HepG2 (cell line): ENCODE data around the gene BRD2. TPM values are rescaled to one million over a fixed set of nuclear protein-coding genes. Genes with fewer than 3 reads are reported as not detected.

Source experiments
- CCDC6 ChIP-seq: sonication (generic); formaldehyde crosslinking; IDR thresholded peaks from 2 replicates; pipeline ENCODE4 v1.8.1; 2022; ENCODE audit warnings: mild to moderate bottlenecking, missing genetic modification reagents, moderate library complexity
- ETV5 ChIP-seq: IDR thresholded peaks from 2 replicates; pipeline ENCODE4 v1.6.1; 2018; ENCODE audit warnings: missing biosample characterization, missing genetic modification reagents, inconsistent platforms, borderline replicate concordance
- FOSL1 ChIP-seq: sonication (generic); formaldehyde crosslinking; IDR thresholded peaks from 2 replicates; pipeline ENCODE4 v1.9.0; 2021; ENCODE audit warnings: missing genetic modification reagents, borderline replicate concordance
- FOSL2 ChIP-seq: sonication (generic); formaldehyde crosslinking; IDR thresholded peaks from 2 replicates; pipeline ENCODE4 v1.4.0; 2020; ENCODE audit warnings: missing genetic modification reagents
- GTF3A ChIP-seq: sonication (generic); formaldehyde crosslinking; conservative IDR thresholded peaks from 2 replicates; pipeline ENCODE4 v1.4.0; 2020; ENCODE audit warnings: mild to moderate bottlenecking, missing genetic modification reagents
- PTBP1 ChIP-seq: fragments of 200-400 bp; formaldehyde crosslinking; IDR thresholded peaks from 2 replicates; pipeline ENCODE4 v1.6.1; 2018; ENCODE audit warnings: low read length, low read depth; ENCODE audit not compliant: poor library complexity, severe bottlenecking
- REPIN1 ChIP-seq: sonication (generic); formaldehyde crosslinking; IDR thresholded peaks from 2 replicates; pipeline ENCODE4 v1.8.0; 2022; ENCODE audit warnings: missing genetic modification reagents, low read depth, mild to moderate bottlenecking, borderline replicate concordance
- TGIF2 ChIP-seq: IDR thresholded peaks from 2 replicates; pipeline ENCODE4 v1.6.1; 2016; ENCODE audit warnings: control low read depth, missing compliant biosample characterization
- THAP11 ChIP-seq: IDR thresholded peaks from 2 replicates; pipeline ENCODE4 v1.6.1; 2016; ENCODE audit warnings: missing biosample characterization, missing genetic modification reagents
- THRA ChIP-seq: sonication (generic); formaldehyde crosslinking; IDR thresholded peaks from 2 replicates; pipeline ENCODE4 v1.4.0; 2020; ENCODE audit warnings: missing genetic modification reagents, borderline replicate concordance
- TSC22D2 ChIP-seq: sonication (generic); formaldehyde crosslinking; IDR thresholded peaks from 2 replicates; pipeline ENCODE4 v1.5.1; 2020; ENCODE audit warnings: missing genetic modification reagents, mild to moderate bottlenecking, borderline replicate concordance
- ZNF367 ChIP-seq: sonication (generic); formaldehyde crosslinking; IDR thresholded peaks from 2 replicates; pipeline ENCODE4 v1.4.0; 2020; ENCODE audit warnings: missing genetic modification reagents, borderline replicate concordance
- ZNF556 ChIP-seq: sonication (generic); formaldehyde crosslinking; IDR thresholded peaks from 2 replicates; pipeline ENCODE4 v1.4.0; 2020; ENCODE audit warnings: mild to moderate bottlenecking, missing genetic modification reagents, borderline replicate concordance
- ZNF557 ChIP-seq: sonication (generic); formaldehyde crosslinking; IDR thresholded peaks from 2 replicates; pipeline ENCODE4 v1.4.0; 2020; ENCODE audit warnings: missing genetic modification reagents
- ZNF678 ChIP-seq: sonication (generic); formaldehyde crosslinking; IDR thresholded peaks from 2 replicates; pipeline ENCODE4 v1.4.0; 2020; ENCODE audit warnings: mild to moderate bottlenecking, missing genetic modification reagents
- ZNF773 ChIP-seq: sonication (generic); formaldehyde crosslinking; IDR thresholded peaks from 2 replicates; pipeline ENCODE4 v1.4.0; 2020; ENCODE audit warnings: missing genetic modification reagents, borderline replicate concordance
- ZNF781 ChIP-seq: sonication (generic); formaldehyde crosslinking; IDR thresholded peaks from 2 replicates; pipeline ENCODE4 v1.5.1; 2020; ENCODE audit warnings: borderline replicate concordance, mild to moderate bottlenecking, missing genetic modification reagents; ENCODE audit errors: not compliant biosample characterization
- ZNF879 ChIP-seq: sonication (generic); formaldehyde crosslinking; IDR thresholded peaks from 2 replicates; pipeline ENCODE4 v1.8.1; 2023; ENCODE audit warnings: missing genetic modification reagents
- polyA plus RNA-seq, 8 experiments: library from polyadenylated mRNA; depleted of rRNA in 3 of 8; stranded (reverse) in 7 of 8; unstranded in 1 of 8; fragments of >200 nt; fragmentation: Illumina TruSeq in 4 of 8; extraction: Trizol in 4 of 8; gene quantifications; 2 replicates each; pipeline versions ENCODE4 v1.2.1 to v1.2.3, GENCODE V29; 2011 to 2016; ENCODE audit warnings: low read depth in 4 of 8, missing spikeins in 1 of 8, mixed read lengths in 1 of 8; ENCODE audit not compliant: insufficient read depth in 1 of 8
- total RNA-seq, 5 experiments: library from RNA; depleted of rRNA; stranded (reverse); fragments of >200 nt; fragmentation: Illumina TruSeq; extraction: Trizol; gene quantifications; 2 replicates each; pipeline ENCODE4 v1.2.3, GENCODE V29; 2016; ENCODE audit warnings: low read depth in 1 of 5
- TF ChIP-seq, protein P1 (sequence below): sonication (generic); formaldehyde crosslinking; IDR thresholded peaks from 2 replicates; pipeline ENCODE4 v1.5.1; 2020; ENCODE audit warnings: mild to moderate bottlenecking, missing genetic modification reagents, moderate library complexity
- TF ChIP-seq, protein P2 (sequence below): sonication (generic); formaldehyde crosslinking; IDR thresholded peaks from 2 replicates; pipeline ENCODE4 v1.8.1; 2023; ENCODE audit warnings: mild to moderate bottlenecking, moderate library complexity, missing genetic modification reagents

BRD2 gene
- total and polyA plus RNA-seq, 2 of the 13 experiments (the other 11 are each of a cell fraction or from before 2014, with no cell fraction given): 143 to 202 TPM

DNA sequence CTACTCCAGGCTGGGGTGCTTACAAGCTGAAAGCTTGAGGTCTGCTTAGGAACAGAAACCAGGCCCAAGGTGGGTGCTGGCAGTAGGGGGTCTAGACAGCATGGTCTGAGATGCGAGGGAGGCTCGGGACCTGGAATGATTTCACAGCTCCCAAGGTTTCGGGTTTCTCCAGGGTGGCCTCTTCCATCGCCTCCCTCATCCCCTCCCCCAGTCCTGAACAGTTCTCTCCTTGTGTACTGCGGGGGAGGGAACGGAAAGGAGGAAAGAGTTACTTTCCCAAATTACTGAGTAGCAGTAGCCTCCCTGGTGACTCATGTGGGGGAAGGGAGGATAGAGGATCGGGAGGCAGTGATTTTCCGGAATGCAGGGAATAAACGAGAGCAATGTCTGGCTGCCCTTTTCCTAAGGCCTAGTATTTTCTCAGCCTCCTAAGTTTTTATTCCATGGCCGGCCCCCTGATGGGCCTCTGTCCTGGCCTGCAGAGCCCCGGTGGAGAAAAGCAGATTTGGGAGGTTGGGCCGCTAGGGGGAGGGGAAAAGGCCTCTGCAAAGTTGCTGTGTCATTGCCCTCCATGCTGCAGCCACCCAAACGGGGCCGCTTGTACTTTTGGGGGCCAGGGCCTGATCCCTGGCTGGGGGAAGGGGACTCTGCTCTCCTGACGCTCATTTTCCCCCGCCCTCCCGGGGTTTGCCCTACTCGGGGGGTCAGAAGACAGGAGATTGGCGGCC, 1.5 kb downstream of the BRD2 start (continued):
- TF ChIP-seq TSC22D2 (CRISPR knock-in tag) (0 out of 2 replicates have a peak, but pooled peaks have one; percentile 27), PTBP1 (peak; percentile 92), ZNF678 (CRISPR knock-in tag) (no peak; the same call in none of the 2 replicates), ZNF367 (CRISPR knock-in tag) (0 out of 2 replicates have a peak, but pooled peaks have one; percentile 45), FOSL1 (CRISPR knock-in tag) (peak; percentile 64; the same call in 1 of the 2 replicates), ZNF557 (CRISPR knock-in tag) (0 out of 2 replicates have a peak, but pooled peaks have one; percentile 82), THAP11 (CRISPR knock-in tag) (0 out of 2 replicates have a peak, but pooled peaks have one; percentile 26), FOSL2 (CRISPR knock-in tag) (peak; percentile 84), GTF3A (CRISPR knock-in tag) (no peak), ZNF556 (peak; percentile 54; the same call in 1 of the 2 replicates), TGIF2 (CRISPR knock-in tag) (peak; percentile 50), ETV5 (0 out of 2 replicates have a peak, but pooled peaks have one; percentile 43), ZNF781 (peak; percentile 54), ZNF879 (CRISPR knock-in tag) (0 out of 2 replicates have a peak, but pooled peaks have one; percentile 81), CCDC6 (CRISPR knock-in tag) (no peak), THRA (CRISPR knock-in tag) (peak; percentile 20; the same call in 1 of the 2 replicates), REPIN1 (peak; percentile 15; the same call in 1 of the 2 replicates), ZNF773 (CRISPR knock-in tag) (0 out of 2 replicates have a peak, but pooled peaks have one; percentile 64)
- TF ChIP-seq, protein P1, sequence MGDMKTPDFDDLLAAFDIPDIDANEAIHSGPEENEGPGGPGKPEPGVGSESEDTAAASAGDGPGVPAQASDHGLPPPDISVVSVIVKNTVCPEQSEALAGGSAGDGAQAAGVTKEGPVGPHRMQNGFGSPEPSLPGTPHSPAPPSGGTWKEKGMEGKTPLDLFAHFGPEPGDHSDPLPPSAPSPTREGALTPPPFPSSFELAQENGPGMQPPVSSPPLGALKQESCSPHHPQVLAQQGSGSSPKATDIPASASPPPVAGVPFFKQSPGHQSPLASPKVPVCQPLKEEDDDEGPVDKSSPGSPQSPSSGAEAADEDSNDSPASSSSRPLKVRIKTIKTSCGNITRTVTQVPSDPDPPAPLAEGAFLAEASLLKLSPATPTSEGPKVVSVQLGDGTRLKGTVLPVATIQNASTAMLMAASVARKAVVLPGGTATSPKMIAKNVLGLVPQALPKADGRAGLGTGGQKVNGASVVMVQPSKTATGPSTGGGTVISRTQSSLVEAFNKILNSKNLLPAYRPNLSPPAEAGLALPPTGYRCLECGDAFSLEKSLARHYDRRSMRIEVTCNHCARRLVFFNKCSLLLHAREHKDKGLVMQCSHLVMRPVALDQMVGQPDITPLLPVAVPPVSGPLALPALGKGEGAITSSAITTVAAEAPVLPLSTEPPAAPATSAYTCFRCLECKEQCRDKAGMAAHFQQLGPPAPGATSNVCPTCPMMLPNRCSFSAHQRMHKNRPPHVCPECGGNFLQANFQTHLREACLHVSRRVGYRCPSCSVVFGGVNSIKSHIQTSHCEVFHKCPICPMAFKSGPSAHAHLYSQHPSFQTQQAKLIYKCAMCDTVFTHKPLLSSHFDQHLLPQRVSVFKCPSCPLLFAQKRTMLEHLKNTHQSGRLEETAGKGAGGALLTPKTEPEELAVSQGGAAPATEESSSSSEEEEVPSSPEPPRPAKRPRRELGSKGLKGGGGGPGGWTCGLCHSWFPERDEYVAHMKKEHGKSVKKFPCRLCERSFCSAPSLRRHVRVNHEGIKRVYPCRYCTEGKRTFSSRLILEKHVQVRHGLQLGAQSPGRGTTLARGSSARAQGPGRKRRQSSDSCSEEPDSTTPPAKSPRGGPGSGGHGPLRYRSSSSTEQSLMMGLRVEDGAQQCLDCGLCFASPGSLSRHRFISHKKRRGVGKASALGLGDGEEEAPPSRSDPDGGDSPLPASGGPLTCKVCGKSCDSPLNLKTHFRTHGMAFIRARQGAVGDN (CRISPR knock-in tag): peak; percentile 65
- TF ChIP-seq, protein P2, sequence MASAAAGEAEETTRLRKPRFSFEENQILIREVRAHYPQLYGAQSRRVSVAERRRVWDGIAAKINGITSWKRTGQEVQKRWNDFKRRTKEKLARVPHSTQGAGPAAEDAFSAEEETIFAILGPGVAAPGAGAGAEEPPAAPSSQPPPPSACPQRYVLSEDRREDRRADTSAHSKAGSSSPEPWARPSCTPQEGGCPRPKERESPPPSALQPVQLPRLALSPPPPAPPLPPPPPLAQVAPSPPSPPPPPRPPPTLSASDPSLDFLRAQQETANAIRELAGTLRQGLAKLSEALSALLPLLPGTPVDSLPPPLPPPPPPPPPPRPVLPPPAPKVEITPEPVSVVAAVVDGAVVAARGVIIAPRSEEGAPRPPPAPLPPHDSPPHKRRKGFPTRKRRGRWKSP: no peak
